HG03432 (cell line): ENCODE measurements around the gene HTT.

Source experiments
- ATAC-seq: cut with Tn5 transposase; IDR thresholded peaks from one replicate; pipeline ENCODE4 v1.9.1; 2021; ENCODE audit warnings: mild to moderate bottlenecking, moderate library complexity; ENCODE audit not compliant: unreplicated experiment

The HTT gene

DNA sequence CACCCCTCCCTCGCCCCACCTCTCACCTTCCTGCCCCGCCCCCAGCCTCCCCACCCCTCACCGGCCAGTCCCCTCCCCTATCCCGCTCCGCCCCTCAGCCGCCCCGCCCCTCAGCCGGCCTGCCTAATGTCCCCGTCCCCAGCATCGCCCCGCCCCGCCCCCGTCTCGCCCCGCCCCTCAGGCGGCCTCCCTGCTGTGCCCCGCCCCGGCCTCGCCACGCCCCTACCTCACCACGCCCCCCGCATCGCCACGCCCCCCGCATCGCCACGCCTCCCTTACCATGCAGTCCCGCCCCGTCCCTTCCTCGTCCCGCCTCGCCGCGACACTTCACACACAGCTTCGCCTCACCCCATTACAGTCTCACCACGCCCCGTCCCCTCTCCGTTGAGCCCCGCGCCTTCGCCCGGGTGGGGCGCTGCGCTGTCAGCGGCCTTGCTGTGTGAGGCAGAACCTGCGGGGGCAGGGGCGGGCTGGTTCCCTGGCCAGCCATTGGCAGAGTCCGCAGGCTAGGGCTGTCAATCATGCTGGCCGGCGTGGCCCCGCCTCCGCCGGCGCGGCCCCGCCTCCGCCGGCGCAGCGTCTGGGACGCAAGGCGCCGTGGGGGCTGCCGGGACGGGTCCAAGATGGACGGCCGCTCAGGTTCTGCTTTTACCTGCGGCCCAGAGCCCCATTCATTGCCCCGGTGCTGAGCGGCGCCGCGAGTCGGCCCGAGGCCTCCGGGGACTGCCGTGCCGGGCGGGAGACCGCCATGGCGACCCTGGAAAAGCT, at the start of gene HTT, which contains the start of gene HTT-AS:
Gene HTT, plus strand, starts transcription at position 604 of the 768 bp plus-strand sequence. Its CDS starts 145 bp downstream, at position 749.
Gene HTT-AS, minus strand, starts transcription at position 461 of the 768 bp plus-strand sequence.
- peak; percentile 82 for ATAC-seq

DNA sequence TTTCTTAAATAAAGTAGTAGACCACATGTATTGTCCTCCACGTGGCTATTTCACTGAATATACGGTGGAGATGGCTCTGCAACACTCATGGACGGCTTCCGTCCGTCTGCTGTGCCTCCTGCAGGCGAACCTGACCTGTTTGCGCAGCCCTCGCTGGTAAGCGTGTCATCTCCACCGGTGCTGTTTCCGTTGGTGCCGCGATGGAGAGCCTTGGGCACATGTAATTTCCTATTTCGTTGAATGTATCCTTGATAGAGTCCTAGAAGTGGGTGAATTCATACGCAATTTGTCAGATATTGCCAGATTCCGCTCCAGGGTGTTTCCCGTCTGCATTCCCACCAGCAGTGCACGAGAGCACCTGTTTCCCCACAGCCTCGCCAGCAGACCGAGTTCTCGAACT, 48.6 kb upstream of the HTT start:
- no peak for ATAC-seq

DNA sequence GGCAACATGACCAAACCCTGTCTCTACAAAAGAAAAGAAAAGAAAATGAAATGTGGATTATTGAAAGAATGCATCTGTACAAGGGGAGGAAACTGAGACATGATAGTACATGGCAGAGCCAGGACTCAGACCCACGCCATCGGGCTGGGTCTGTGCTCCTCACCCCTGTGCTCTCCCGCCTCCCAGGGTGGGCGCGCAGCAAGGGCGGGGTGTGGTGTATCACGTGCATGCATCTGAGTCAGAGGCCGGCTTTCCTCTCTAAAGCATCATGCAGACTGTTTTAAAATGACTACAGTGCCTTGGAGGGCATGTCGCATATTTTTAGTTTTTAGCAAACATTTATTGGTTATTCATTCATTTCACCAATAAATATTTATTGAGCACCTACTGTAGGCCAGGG, 47.9 kb upstream of the HTT start:
- no peak for ATAC-seq

DNA sequence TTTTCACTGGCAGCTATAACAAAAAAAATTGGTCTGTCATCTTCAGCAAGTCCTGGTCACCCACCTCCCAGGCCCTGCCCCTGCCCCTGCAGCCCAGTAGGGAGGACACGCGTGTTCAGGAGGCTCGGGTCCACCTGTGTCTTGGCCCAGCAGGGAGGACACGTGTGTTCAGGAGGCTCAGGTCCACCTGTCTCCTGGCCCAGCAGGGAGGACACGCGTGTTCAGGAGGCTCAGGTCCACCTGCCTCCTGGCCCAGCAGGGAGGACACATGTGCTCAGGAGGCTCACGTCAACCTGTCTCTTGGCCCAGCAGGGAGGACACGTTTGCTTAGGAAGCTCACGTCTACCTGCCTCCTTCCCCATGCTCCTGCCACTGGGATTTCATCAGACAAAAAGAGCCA, 45.0 kb upstream of the HTT start:
- ATAC-seq = no peak

DNA sequence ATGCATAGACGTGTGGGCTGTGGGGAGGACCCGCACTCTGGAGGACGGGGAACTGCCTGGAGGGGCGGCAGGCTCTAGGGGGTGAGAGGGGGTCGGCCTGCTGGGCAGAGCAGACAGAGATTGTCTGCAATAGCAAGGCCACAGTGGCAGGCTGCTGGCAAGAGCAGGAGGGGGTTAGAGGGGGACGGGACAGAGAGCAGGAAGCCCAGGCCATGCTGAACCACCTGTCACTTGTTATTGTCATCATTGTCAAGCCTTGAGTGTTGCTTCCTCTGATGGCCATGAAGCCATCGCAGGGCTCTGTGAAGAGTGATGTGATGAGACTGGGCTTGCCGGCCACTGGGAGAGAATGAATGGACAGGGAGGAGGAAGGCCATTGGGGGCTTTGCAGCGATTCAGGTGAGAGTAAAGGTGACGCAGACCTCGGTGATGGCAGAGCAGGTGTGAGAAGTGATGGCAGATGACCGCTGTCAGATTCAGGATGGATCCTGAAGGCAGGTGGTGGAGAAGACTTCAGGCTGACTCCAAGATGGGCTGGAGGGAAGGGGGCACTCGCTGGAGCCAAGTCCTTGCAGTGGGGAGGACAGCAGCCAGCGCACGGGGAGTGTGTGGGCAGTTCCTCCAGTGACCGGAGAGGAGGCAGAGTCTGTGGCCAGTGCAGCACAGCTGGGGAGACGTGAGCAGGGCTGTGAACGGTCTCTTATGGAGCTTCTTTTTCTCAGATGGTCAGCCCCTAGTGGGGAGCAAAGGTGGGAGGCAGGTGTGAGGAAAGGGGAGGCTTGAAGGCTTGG, 43.7 kb upstream of the HTT start:
- no peak for ATAC-seq

DNA sequence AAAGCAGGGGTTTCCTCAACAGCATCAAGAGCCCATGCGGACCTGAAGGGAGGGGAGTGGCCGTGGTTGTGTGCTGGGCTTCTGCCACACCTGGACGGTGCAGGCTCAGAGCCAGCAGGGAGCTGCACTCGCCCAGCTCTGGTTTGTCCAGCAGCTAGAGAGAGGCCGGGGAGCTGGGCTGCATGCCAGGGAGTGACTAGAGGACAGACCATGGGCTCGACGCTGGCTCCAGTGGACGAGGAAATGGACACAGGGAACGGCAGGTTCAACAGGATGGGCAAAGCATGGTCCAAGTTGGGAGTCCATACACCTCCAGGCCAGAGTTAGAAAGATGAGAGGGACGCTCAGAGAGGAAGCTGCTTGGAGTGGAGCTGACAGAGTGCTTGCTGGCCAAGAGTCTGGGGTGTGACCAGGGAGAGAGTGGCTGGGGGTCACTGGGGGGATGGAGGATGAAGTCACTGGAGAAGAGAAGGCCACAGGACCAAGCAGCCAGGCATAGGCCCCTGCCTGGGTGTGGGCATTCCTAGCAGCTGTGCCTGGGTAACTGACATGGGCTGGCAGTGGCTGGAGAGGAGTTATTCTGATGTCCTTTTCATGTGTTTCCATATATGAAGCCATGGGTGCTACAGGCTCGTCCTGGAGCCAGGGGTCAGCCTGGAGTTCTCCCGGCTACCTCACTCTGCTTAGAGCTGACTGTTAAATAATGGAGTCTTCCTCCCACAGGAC, 43.0 kb upstream of the HTT start:
- no peak for ATAC-seq

DNA sequence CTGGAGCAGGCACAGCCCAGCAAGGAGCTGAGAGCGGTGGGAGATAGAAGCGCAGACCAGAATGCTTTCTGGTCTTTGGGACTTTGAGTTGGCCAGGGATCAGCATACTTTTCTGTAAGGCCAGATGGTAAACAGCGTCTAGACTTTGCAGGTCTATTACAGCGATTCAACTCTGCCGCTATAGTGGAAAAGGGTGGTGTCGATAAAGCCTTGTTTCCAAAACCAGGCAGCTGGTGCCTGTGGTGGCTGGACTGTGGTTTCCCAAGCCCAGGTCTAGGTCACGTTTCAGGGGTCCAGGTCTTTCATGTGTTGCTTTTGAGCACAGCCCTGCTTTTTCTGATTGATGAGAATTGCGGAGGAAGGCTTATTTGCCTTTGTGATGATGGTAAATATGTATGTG, 40.2 kb upstream of the HTT start:
- no peak for ATAC-seq

DNA sequence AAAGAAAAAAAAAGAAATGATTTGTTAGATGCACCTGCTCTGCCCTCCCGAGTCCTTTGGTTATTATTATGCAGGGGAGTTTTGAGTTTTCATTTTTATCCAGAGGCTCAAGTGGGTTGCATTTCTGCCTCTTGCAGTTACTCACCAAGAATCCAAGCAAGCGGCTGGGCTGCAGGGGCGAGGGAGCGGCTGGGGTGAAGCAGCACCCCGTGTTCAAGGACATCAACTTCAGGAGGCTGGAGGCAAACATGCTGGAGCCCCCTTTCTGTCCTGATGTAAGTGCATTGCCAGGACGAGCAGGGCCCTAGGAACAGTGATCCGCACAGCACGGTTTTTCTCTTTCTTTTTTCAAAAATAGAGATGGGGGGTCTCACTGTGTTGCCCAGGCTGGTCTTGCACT, 39.2 kb upstream of the HTT start:
- ATAC-seq = no peak

DNA sequence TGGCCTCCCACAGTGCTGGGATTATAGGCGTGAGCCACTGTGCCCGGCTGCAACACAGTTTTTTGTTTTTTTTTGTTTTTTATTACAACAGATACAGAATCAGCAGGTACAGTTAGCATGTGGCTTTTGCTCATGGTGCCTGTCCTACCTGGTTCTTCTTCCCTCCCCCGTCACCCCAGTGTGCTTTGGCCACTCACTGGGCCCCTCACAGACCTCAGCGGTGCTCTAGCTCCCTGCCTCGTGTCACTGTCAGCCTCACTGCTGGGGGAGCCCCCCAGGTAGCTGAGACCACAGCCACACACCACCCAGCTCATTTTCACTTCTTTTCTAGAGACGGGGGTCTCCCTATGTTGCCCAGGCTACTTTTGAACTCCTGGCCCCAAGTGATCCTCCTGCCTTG, 38.8 kb upstream of the HTT start:
- ATAC-seq = no peak

DNA sequence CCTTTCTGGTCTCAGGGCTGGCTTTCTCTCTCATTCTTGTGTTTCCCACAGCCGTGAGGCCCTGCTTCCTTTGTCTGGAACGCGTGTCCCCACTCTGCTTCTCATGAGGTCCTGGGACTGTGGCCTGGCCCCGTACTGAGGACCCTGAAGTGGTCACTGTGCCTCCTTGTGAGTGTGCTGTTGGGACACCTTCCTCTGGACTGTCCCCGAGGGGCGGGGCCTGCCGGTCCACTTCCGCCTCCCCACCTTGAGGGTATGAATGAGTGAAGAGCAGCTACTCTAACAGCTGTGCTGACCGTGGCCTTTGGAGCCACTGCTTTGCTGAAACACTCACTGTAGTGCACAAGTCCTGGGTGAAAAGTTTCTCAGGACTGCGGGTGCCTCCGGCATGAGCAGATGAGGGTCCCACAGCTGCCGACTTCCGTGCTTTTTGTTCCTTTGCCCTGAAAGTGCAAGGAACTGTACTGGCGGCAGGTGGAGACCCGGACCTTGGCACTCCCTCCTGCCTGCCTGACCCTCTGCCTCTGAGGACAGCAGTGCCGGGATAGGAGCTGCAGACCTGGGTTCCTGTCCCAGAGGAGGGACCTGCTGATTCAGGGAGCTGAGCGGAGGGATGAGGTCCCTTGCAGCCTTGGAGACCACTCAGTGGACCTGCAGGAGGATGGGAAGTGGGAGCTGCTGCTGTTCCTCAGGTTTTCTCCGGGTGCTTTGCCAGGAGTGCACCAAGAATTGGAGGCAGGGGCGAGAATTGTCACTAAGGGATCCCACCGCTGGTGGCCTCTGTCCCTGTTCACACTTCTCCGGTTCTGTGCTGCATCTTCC, 38.1 kb upstream of the HTT start:
- ATAC-seq = no peak

DNA sequence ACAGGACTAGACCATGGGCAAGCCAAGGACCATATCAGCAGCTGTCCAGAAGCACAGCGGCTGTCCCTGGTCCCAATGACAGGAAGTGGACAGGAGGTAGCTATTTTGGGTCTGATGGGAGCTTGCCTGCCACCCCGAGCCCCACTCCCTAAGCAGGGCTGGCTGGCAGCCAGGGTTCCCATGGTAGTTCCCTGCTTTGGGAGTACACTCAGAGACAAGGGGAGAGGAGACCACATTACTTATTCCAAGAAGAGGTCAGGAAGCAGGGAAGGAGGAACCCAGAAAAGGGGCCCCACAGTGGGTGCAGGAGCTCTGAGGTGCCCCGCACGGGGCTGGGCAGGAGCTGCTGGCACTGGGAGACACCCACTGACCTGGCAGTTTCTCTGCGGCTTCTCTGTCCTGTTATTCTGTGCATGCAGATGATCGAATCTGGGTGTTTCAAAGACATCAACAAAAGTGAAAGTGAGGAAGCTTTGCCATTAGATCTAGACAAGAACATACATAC, 36.5 kb upstream of the HTT start:
- ATAC-seq = no peak

DNA sequence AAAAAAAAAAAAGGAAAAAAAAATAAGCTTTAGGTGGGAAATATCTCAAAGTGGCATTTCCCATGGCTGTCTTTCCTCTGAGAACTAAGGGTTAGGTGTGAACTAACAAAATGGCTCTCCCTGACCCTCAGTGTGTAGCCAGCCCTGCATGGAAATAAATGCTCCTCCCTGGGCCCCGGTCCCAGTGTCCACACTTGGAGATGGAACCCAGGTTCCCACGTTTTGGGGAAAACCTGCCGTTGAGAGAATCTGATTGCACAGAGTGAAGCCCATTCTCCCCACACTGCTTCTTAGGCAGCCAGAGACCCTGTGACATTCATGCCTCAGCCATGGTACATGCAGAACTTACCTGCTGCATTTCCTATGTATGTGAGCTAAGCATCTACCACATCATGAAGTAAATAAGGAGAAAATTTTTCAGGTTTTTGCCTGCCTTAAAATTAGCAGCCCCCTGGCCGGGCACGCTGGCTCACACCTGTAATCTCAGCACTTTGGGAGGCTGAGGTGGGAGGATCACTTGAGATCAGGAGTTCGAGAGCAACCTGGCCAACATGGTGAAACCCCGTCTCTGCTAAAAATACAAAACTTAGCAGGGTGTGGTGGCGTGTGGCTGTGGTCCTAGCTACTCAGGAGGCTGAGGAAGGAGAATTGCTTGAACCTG, 34.6 kb upstream of the HTT start:
- no peak for ATAC-seq

DNA sequence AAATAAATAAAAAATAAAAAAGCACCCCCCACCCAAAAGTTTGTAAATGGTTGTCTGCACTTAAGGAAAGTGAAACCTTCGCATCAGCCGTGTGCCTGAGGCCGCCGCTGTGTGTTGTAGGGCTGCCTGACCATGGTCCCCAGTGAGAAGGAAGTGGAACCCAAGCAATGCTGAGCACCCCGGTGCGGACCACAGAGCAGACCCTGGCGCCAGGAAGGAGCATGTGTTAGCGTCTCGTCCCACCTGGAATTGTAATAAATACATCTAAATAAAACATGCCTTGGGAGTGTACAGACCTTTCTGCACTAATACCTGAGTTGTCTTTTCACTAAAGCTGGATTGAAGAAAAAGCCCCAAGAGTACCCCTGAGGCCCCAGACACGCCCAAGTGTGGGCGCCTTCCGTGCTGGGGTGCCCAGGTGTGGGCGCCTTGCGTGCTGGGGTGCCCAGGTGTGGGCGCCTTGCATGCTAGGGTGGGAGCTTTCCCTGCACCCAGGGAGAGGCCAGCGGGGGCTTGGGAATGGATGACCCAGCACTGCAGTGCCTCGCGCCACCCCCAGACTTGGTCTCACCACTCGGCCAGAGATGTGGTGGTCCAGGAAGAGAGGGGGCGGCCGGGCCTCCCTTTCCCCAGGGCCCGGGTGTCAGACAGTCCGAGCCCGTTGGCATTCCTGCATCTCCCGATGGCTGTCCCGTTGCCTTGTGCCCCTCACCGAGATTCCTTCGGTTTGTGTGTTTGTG, 33.9 kb upstream of the HTT start:
- ATAC-seq = no peak

DNA sequence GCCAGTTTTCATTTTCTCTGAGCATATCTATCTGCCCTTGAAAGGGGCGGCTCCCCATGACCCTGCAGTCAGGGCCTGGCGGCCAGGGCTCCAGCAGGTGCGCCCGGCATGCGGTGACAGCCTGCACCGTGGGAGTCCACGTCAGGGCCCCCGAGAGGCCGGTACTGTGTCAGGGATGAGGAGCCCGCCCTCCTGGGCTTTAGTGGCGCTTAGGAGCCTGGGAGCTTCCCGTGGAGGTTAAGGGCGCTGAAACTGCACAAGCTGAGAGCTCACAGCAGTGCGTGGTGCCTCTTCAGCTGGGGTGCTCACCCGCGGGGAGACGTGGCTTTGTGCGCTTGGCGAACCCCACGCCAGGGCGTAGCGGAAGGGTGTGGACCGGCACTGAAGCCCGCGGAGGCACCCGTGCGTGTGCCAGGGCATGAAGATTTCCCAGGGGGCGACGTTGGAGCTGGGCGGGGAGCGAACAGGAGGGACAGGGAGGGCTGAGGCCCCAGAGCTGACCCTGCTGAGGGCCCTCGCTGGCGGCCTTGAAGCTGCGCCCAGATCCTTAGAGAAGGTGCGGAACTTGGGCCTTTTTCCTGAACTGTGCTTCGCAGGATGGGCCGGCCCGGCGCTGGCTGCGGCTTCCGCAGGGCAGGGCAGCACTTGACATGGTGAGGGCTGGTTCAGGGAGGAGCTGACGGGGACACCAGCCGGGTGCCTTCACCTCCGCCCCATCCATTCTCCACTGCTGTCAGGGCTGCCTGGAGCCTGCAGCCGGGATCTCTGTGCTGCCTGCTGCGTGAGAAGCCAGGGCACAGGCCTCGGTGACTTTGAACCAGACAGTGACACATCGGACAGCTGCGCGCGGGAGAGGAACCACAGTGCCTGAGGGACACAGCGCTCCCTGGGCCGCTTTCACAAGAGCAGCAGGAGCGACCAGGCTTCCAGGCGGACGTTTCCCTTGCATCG, 33.0 kb upstream of the HTT start:
- peak; percentile 29 for ATAC-seq

DNA sequence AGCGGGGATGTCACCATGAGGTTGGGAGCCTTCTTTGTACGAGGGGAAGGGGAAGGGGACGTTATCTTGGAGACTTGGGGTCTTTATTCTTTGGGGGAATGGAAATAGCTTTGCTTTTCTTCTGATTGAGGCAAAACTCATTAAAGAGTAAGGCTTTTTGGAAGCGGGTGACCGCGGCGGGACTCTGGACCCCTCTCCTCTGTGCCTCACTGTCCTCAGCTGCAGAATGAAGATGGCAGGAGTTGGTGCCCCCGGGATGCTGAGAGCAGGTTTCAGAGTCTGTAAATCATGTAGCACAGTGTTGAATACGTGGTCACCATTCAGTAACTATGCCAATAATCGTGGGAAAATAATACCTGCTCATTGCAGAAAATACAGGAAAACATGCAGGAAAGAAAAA, 32.3 kb upstream of the HTT start:
- ATAC-seq = no peak

DNA sequence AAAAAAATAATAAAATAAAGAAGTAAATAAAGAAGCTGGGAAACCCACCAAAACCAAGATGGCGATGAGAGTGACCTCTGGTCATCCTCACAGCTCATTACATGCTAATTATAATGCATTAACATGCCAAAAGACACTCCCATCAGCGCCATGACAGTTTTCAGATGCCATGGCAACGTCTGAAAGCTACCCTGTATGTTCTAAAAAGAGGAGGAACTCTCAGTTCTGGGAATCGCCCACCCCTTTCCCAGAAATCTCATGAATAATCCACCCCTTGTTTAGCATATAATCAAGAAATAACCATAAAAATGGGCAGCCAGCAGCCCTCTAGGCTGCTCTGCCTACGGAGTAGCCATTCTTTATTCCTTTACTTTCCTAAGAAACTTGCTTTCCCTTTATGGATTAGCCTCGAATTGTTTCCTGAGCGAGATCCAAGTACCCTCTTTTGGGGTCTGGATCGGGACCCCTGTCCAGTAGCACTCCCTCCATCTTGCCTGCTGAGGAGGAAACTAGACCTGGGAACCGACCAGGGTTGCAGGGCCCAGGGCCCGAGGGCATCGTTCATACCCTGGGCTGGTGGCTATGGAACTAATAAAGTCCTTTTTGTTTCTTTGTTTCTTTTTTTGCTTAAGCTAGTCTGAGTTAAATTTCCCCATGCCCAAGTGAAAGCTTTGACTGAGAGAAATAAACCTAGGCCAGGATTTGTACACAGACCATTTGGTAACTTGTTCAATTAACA, 31.0 kb upstream of the HTT start:
- ATAC-seq = no peak
